GM12878 (cell line): ENCODE results near the gene NAP1L3. TPM values are rescaled to one million over a fixed set of nuclear protein-coding genes. Genes with fewer than 3 reads are reported as not detected.

Experiments
- ATAC-seq: fragments of 200-7000 bp; cut with Tn5 transposase; 3 replicates; pipeline ENCODE4 v1.9.1; 2020; ENCODE audit warnings: mild to moderate bottlenecking, moderate library complexity
- BruUV-seq: library from RNA; stranded (reverse); fragments of 400-500 nt; replicated peaks from 2 replicates; lab custom pipeline; 2021; lab: Mats Ljungman, UMichigan
- CTCF ChIA-PET: fragments of 300-600 bp; sonication (Branson Sonifier 250); formaldehyde crosslinking; extraction: SDS; loops from one replicate; lab custom pipeline; 2021; ENCODE audit warnings: inconsistent platforms; lab: Yijun Ruan, JAX
- POLR2A ChIA-PET: fragments of 350-600 bp; formaldehyde crosslinking; extraction: SDS; loops from one replicate; lab custom pipeline; 2021; ENCODE audit warnings: inconsistent platforms; lab: Charles Lee
- RAD21 ChIA-PET: fragments of 300-600 bp; sonication (Branson Sonifier 250); formaldehyde crosslinking; loops from one replicate; lab custom pipeline; 2023; ENCODE audit warnings: antibody characterized with exemption; ENCODE audit not compliant: unreplicated experiment; lab: Charles Lee
- SMC1A ChIA-PET: fragments of 300-600 bp; sonication (Branson Sonifier 250); formaldehyde crosslinking; loops from one replicate; lab custom pipeline; 2023; ENCODE audit not compliant: unreplicated experiment, uncharacterized antibody; lab: Charles Lee
- DNase-seq: peaks from one replicate; pipeline ENCODE4 v3.0.0-alpha.2; 2011; ENCODE audit warnings: low read depth, low spot score
- FAIRE-seq: peaks from 3 replicates; lab custom pipeline; 2011; peaks lifted over from hg19 to GRCh38; lab: Jason Lieb, UNC
- H2AFZ ChIP-seq: 2 replicates; pipeline ENCODE4 v1.6.0; 2011; ENCODE audit warnings: low read depth, low read length, control low read depth; ENCODE audit not compliant: control insufficient read depth
- H3K27ac ChIP-seq: 2 replicates; pipeline ENCODE4 v1.5.1; 2011; ENCODE audit warnings: control low read depth; ENCODE audit not compliant: control insufficient read depth, insufficient read depth
- H3K27me3 ChIP-seq, 2 experiments: replicated peaks in 1 of 2; 2 replicates each; pipeline versions ENCODE4 v1.6.0 to v1.6.1; 2011; ENCODE audit warnings: low read length in 1 of 2; ENCODE audit not compliant: control insufficient read depth in 2 of 2, insufficient read depth in 2 of 2
- H3K36me3 ChIP-seq, 2 experiments: 2 replicates each; pipeline ENCODE4 v1.5.1; 2011; ENCODE audit warnings: low read length in 1 of 2; ENCODE audit not compliant: control insufficient read depth in 2 of 2, insufficient read depth in 2 of 2
- H3K4me1 ChIP-seq: 2 replicates; pipeline ENCODE4 v1.6.1; 2011; ENCODE audit warnings: mild to moderate bottlenecking, low read length, moderate library complexity, mixed read lengths; ENCODE audit not compliant: control insufficient read depth, insufficient read depth
- H3K4me2 ChIP-seq: 2 replicates; pipeline ENCODE4 v1.6.0; 2011; ENCODE audit warnings: control low read depth; ENCODE audit not compliant: control insufficient read depth, insufficient read depth
- H3K4me3 ChIP-seq: fragments of 200-600 bp; sonication (generic); 2 replicates; pipeline ENCODE4 v1.5.1; 2016
- H3K79me2 ChIP-seq: 2 replicates; pipeline ENCODE4 v1.6.0; 2011; ENCODE audit warnings: low read length; ENCODE audit not compliant: control insufficient read depth, insufficient read depth
- H3K9ac ChIP-seq: 2 replicates; pipeline ENCODE4 v1.8.0; 2011; ENCODE audit warnings: low read length, control low read depth, mixed read lengths; ENCODE audit not compliant: control insufficient read depth, insufficient read depth
- H3K9me3 ChIP-seq: replicated peaks from 3 replicates; pipeline ENCODE4 v1.5.1; 2011; ENCODE audit warnings: mild to moderate bottlenecking, low read length; ENCODE audit not compliant: control insufficient read depth, insufficient read depth
- H4K20me1 ChIP-seq: 2 replicates; pipeline ENCODE4 v1.6.0; 2011; ENCODE audit not compliant: control insufficient read depth, insufficient read depth
- ASH2L ChIP-seq: fragments of 300-600, 200-600 bp; sonication (generic); IDR thresholded peaks from 2 replicates; pipeline ENCODE4 v1.6.1; 2017; ENCODE audit warnings: low read depth, mild to moderate bottlenecking, borderline replicate concordance
- CREB1 ChIP-seq: IDR thresholded peaks from 2 replicates; pipeline ENCODE4 v1.6.1; 2012; ENCODE audit warnings: low read depth, mild to moderate bottlenecking, inconsistent platforms
- NFYA ChIP-seq: IDR thresholded peaks from 2 replicates; pipeline ENCODE4 v1.6.1; 2011; ENCODE audit warnings: low read depth, mild to moderate bottlenecking, low read length, improper control_type of control experiment, borderline replicate concordance
- WGBS: methylation state at CpG from one replicate; pipeline ENCODE4 v1.1.6; 2016; ENCODE audit warnings: low lambda C conversion rate; ENCODE audit not compliant: insufficient replicate concordance, insufficient coverage; ENCODE audit errors: missing lambda C conversion rate; 5-methylcytosine and 5-hydroxymethylcytosine counted together
- in situ Hi-C: fragments of 300-500 bp; cut with MboI; formaldehyde crosslinking; loops from 9 replicates; pipeline ENCODE4 v1.14.3; 2018; ENCODE audit warnings: mixed read lengths
- intact Hi-C: fragments of 100-400 bp; cut with micrococcal nuclease; formaldehyde crosslinking; loops from one replicate; pipeline ENCODE4 v1.14.2; 2022; ENCODE audit not compliant: unreplicated experiment
- polyA plus RNA-seq, 11 experiments: library from polyadenylated mRNA; depleted of rRNA in 4 of 11; unstranded in 6 of 11; stranded (reverse) in 5 of 11; fragments of >200 nt; fragmentation: Nextera tagmentation in 4 of 11; fragmentation: Illumina TruSeq in 1 of 11; extraction: Ambion mirVana in 4 of 11; extraction: Trizol in 1 of 11; gene quantifications; 1 replicate in 1 of 11; 2 replicates in 10 of 11; pipeline versions ENCODE4 v1.2.1 to v1.2.3, GENCODE V29; 2011 to 2016; ENCODE audit warnings: inconsistent platforms in 2 of 11, missing spikeins in 2 of 11, low read depth in 1 of 11
- total RNA-seq, 4 experiments: library from RNA; depleted of rRNA in 3 of 4; stranded (reverse); fragments of >200 nt in 3 of 4; fragmentation: Illumina TruSeq in 1 of 4; extraction: Trizol in 1 of 4; gene quantifications; 2 replicates each; pipeline versions ENCODE4 v1.2.1 to v1.2.3, GENCODE V29; 2013 to 2021
- TF ChIP-seq, protein P1 (sequence below): IDR thresholded peaks from 2 replicates; pipeline ENCODE4 v1.6.1; 2012; ENCODE audit warnings: low read depth, low read length, improper control_type of control experiment
- TF ChIP-seq, protein P2 (sequence below): fragments of 450-650 bp; conservative IDR thresholded peaks from 2 replicates; pipeline ENCODE4 v1.6.1; 2017; ENCODE audit warnings: mild to moderate bottlenecking, moderate library complexity
- TF ChIP-seq, protein P3 (sequence below): fragments of 450-650 bp; IDR thresholded peaks from 2 replicates; pipeline ENCODE4 v1.6.1; 2016; ENCODE audit warnings: mild to moderate bottlenecking, moderate library complexity, borderline replicate concordance

Gene NAP1L3
- total and polyA plus RNA-seq, 10 of the 15 experiments (the other 5 are each of a cell fraction or from before 2014, with no cell fraction given): 0.04 to 0.12 (median 0.06) TPM; not detected in 7

DNA sequence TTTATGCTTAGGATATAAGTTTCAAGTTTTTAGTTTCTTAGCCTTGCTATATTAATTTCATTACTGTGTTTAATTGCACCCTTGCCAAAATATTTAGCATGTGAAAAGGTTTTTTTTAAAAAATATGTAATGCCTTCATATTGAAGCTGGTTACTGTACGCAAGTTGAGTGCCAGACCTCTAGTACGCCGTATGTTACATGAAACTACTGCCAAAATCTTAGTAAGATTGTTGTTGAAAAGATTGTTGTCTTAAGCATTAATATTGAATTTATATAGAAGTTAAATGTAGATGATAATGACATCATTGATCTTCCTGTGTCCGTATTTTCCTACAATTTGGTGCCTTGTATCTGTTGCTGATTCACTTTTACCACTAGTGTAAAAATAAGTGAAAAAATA is 37.7 kb upstream of the NAP1L3 start:
- RAD21 ChIA-PET: no interaction called here
- TF ChIP-seq, protein P1, sequence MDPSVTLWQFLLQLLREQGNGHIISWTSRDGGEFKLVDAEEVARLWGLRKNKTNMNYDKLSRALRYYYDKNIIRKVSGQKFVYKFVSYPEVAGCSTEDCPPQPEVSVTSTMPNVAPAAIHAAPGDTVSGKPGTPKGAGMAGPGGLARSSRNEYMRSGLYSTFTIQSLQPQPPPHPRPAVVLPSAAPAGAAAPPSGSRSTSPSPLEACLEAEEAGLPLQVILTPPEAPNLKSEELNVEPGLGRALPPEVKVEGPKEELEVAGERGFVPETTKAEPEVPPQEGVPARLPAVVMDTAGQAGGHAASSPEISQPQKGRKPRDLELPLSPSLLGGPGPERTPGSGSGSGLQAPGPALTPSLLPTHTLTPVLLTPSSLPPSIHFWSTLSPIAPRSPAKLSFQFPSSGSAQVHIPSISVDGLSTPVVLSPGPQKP: no peak
- TF ChIP-seq NFYA: no peak
- TF ChIP-seq, protein P2, sequence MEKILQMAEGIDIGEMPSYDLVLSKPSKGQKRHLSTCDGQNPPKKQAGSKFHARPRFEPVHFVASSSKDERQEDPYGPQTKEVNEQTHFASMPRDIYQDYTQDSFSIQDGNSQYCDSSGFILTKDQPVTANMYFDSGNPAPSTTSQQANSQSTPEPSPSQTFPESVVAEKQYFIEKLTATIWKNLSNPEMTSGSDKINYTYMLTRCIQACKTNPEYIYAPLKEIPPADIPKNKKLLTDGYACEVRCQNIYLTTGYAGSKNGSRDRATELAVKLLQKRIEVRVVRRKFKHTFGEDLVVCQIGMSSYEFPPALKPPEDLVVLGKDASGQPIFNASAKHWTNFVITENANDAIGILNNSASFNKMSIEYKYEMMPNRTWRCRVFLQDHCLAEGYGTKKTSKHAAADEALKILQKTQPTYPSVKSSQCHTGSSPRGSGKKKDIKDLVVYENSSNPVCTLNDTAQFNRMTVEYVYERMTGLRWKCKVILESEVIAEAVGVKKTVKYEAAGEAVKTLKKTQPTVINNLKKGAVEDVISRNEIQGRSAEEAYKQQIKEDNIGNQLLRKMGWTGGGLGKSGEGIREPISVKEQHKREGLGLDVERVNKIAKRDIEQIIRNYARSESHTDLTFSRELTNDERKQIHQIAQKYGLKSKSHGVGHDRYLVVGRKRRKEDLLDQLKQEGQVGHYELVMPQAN: no peak
- TF ChIP-seq CREB1: no peak
- TF ChIP-seq ASH2L: no peak
- TF ChIP-seq, protein P3, sequence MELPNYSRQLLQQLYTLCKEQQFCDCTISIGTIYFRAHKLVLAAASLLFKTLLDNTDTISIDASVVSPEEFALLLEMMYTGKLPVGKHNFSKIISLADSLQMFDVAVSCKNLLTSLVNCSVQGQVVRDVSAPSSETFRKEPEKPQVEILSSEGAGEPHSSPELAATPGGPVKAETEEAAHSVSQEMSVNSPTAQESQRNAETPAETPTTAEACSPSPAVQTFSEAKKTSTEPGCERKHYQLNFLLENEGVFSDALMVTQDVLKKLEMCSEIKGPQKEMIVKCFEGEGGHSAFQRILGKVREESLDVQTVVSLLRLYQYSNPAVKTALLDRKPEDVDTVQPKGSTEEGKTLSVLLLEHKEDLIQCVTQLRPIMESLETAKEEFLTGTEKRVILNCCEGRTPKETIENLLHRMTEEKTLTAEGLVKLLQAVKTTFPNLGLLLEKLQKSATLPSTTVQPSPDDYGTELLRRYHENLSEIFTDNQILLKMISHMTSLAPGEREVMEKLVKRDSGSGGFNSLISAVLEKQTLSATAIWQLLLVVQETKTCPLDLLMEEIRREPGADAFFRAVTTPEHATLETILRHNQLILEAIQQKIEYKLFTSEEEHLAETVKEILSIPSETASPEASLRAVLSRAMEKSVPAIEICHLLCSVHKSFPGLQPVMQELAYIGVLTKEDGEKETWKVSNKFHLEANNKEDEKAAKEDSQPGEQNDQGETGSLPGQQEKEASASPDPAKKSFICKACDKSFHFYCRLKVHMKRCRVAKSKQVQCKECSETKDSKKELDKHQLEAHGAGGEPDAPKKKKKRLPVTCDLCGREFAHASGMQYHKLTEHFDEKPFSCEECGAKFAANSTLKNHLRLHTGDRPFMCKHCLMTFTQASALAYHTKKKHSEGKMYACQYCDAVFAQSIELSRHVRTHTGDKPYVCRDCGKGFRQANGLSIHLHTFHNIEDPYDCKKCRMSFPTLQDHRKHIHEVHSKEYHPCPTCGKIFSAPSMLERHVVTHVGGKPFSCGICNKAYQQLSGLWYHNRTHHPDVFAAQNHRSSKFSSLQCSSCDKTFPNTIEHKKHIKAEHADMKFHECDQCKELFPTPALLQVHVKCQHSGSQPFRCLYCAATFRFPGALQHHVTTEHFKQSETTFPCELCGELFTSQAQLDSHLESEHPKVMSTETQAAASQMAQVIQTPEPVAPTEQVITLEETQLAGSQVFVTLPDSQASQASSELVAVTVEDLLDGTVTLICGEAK: no peak
- Histone ChIP-seq H3K27ac (no peak overlapping the region), H4K20me1 (no peaks in the 10 kb centered on the region), H3K9me3 (no peaks in the 10 kb centered on the region), H3K36me3 (no peaks in the 10 kb centered on the region), H2AFZ (no peak overlapping the region), H3K4me1 (no peaks in the 10 kb centered on the region), H3K27me3 (no peaks in the 10 kb centered on the region), H3K4me2 (no peak overlapping the region), H3K9ac (no peak overlapping the region), H3K79me2 (no peaks in the 10 kb centered on the region), H3K4me3 (no peak overlapping the region)
- CTCF ChIA-PET: no interaction called here
- POLR2A ChIA-PET: no interaction called here
- no peak for ATAC-seq
- in situ Hi-C loops (no loop called here), intact Hi-C loops (no loop called here)
- BruUV-seq: no TSS peak
- no peak for FAIRE-seq
- WGBS: 59% methylated on average over 4 of the region's 4 CpGs
- no peak for DNase-seq
- SMC1A ChIA-PET: no interaction called here
